Suprapubic skin (tissue), 4 donors: ENCODE results near the gene PLIN1. TPM values are rescaled to one million over a fixed set of nuclear protein-coding genes. Genes with fewer than 3 reads are reported as not detected.
A peak's percentile ranks its signal among the peaks of the same experiment; 100 is the strongest.

Experiments used
- DNase-seq, 2 donors: peaks; one replicate each; pipeline ENCODE4 v3.0.0-alpha.2; 2019; ENCODE audit warnings: low spot score in 2 of 2
- H3K27ac ChIP-seq: fragments of 200-600 bp; sonication (generic); one replicate; pipeline ENCODE4 v1.5.1; 2019
- H3K27me3 ChIP-seq: fragments of 200-600 bp; sonication (generic); one replicate; pipeline ENCODE4 v1.5.1; 2019
- H3K36me3 ChIP-seq: fragments of 200-600 bp; sonication (generic); one replicate; pipeline ENCODE4 v1.5.1; 2019
- H3K4me1 ChIP-seq: fragments of 200-600 bp; sonication (generic); one replicate; pipeline ENCODE4 v1.5.1; 2019
- H3K4me3 ChIP-seq: fragments of 200-600 bp; sonication (generic); one replicate; pipeline ENCODE4 v1.5.1; 2019; ENCODE audit warnings: mild to moderate bottlenecking
- H3K9me3 ChIP-seq: fragments of 200-600 bp; sonication (generic); one replicate; pipeline ENCODE4 v1.5.1; 2019
- CTCF ChIP-seq, 2 donors: fragments of 200-600 bp in 1 of 2; fragments of 450-650 bp in 1 of 2; sonication (generic) in 1 of 2; IDR thresholded peaks; one replicate each; pipeline ENCODE4 v1.5.1; 2016 to 2019; ENCODE audit warnings: antibody characterized with exemption in 2 of 2, mild to moderate bottlenecking in 1 of 2, moderate library complexity in 1 of 2
- EP300 ChIP-seq: sonication (generic); formaldehyde crosslinking; IDR thresholded peaks from one replicate; pipeline ENCODE4 v1.6.1; 2017; ENCODE audit warnings: antibody characterized with exemption
- POLR2A ChIP-seq, 2 donors: fragments of 450-650 bp; IDR thresholded peaks; one replicate each; pipeline ENCODE4 v1.6.1; 2017; ENCODE audit warnings: antibody characterized with exemption in 2 of 2, mild to moderate bottlenecking in 2 of 2, moderate library complexity in 2 of 2
- POLR2AphosphoS5 ChIP-seq, 3 donors: sonication (generic); formaldehyde crosslinking; IDR thresholded peaks; one replicate each; pipeline ENCODE4 v1.6.1; 2017; ENCODE audit warnings: antibody characterized with exemption in 3 of 3
- WGBS: methylation state at CpG from one replicate; pipeline ENCODE4 v1.1.5; 2018; 5-methylcytosine and 5-hydroxymethylcytosine counted together
- total RNA-seq, 4 donors: library from RNA; depleted of rRNA; stranded (reverse); fragments of >200 nt; gene quantifications; one replicate each; pipeline ENCODE4 v1.1.0, GENCODE V29; 2016

Gene PLIN1
- total RNA-seq, 4 donors from 2014 or later: 17.7 to 52.4 (median 35.9) TPM

DNA sequence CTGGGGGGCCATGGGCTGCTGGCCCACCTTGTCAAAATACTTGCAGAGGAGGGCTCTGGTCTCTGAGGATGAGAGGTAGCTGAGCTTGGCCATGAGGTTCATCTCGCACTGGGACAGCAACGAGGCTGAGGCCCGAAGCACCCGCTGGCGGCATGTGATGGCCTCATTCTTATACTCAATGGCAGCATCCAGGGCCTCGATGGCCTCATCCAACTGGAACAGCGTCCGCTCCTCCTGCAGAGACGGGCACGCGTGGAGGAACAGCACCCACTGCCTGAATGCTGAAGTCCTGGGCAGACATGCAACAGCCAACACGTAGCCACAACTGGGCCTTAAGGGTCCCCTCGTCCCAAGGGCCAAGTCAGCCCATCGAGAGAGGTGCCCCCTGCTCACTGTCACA lies 48.9 kb downstream of the PLIN1 start:
- H3K4me1 ChIP-seq: no peaks in the 10 kb centered on the region
- peak in 1 of 2 donors; percentile 60 for DNase-seq
- TF ChIP-seq CTCF (IDR thresholded peaks at IDR 0.05) (no peak), EP300 (no peak), POLR2AphosphoS5 (IDR thresholded peaks at IDR 0.05) (no peak), POLR2A (IDR thresholded peaks at IDR 0.05) (no peak)
- no peaks in the 10 kb centered on the region for H3K27me3 ChIP-seq
- 100% methylated on average over 1 of the region's 14 CpGs for WGBS
- peaks cover 61% of the 10 kb centered on the region for H3K36me3 ChIP-seq
- H3K27ac ChIP-seq: no peak overlapping the region
- no peak overlapping the region for H3K4me3 ChIP-seq
- no peaks in the 10 kb centered on the region for H3K9me3 ChIP-seq

- H3K4me1 ChIP-seq: no peaks in the 10 kb centered on the region
- peak in 1 of 2 donors; percentile 45 for DNase-seq
- H3K4me3 ChIP-seq: no peak overlapping the region
- no peaks in the 10 kb centered on the region for H3K27me3 ChIP-seq
- H3K9me3 ChIP-seq: no peaks in the 10 kb centered on the region
- no peak overlapping the region for H3K27ac ChIP-seq
- H3K36me3 ChIP-seq: peaks cover 61% of the 10 kb centered on the region
- 94% methylated on average over 5 of the region's 5 CpGs for WGBS
- no peak for TF ChIP-seq POLR2AphosphoS5 (IDR thresholded peaks at IDR 0.05)
- TF ChIP-seq CTCF (IDR thresholded peaks at IDR 0.05): no peak
- TF ChIP-seq POLR2A (IDR thresholded peaks at IDR 0.05): no peak
- TF ChIP-seq EP300: no peak
These were observed 49.3 kb downstream of the PLIN1 start for GRCh38 chr15:89629829-89630228.

DNA sequence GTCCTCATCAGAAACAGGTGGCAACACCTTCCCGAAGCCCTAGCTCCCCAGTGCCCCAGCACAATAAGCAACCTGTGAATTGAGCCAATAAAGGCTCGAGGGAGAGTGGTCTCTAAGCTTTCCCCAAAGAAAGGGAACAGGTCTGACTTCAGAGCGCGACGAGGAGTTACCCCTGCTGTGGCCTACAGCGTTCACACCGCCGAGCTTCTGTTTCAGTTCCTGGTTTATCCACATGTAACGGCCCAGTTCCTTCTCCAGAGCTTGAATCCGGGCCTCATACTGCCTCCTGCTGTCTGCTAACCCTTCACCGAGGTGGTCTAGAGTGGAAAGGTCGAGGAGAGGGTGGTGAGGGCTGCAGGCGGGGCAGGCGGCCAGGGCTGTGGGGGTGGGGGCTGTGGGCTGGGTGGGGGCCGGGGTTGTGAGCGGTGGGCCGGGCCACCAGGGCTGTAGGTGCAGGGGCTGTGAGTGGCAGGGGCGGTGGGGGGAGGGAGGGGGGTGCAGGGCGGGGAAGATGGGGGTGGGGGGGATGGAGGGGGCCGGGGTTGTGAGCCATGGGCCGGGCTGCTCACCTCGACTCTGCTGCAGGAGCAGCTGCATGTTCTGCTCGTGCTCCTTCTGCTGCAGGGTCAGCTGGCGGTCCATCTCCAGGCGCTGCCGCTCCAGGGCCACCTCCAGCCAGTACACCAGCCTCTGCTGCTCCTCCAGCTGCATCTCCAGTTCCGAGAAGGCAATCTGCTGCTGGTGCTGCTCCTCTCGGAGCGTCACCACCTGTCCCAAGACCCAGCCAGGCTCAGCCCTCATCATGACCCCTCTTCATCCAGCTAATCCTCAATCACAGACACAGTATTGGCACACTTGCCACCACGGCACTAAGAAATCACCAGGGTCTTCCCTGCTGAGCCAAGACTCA lies 50.1 kb downstream of the PLIN1 start:
- Histone ChIP-seq H3K4me3 (no peak overlapping the region), H3K27me3 (no peaks in the 10 kb centered on the region), H3K4me1 (no peaks in the 10 kb centered on the region), H3K36me3 (peaks cover 61% of the 10 kb centered on the region), H3K9me3 (no peaks in the 10 kb centered on the region), H3K27ac (no peak overlapping the region)
- peak in 1 of 2 donors; percentile 59 for DNase-seq
- WGBS: 92% methylated on average over 20 of the region's 30 CpGs
- TF ChIP-seq POLR2AphosphoS5 (IDR thresholded peaks at IDR 0.05) (no peak), EP300 (no peak), POLR2A (IDR thresholded peaks at IDR 0.05) (no peak), CTCF (IDR thresholded peaks at IDR 0.05) (no peak)

DNA sequence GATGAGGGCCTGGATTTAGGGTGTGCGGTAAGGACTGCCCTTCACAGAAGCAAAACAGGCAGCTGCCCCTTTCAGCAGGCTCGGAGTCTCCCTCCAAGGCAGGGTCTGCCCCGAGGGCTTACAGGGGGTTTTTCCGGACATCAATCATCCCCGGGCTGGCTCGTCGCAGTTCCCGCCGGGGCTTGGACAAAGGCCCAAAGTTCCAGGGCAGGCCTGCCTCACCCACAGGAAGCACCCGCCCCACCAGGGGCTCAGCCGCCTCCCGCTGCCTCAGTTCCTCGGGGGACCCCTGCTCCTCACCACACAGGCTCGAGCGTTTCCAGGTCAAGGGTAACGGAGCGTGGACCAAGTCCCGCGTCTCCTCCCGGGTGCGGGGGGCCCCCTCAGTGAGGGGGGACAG lies 50.9 kb downstream of the PLIN1 start:
- Histone ChIP-seq H3K27me3 (no peaks in the 10 kb centered on the region), H3K4me3 (no peak overlapping the region), H3K27ac (no peak overlapping the region), H3K9me3 (no peaks in the 10 kb centered on the region), H3K36me3 (peaks cover 57% of the 10 kb centered on the region), H3K4me1 (no peaks in the 10 kb centered on the region)
- WGBS: 90% methylated on average over 1 of the region's 21 CpGs
- TF ChIP-seq POLR2A (IDR thresholded peaks at IDR 0.05) (no peak), CTCF (IDR thresholded peaks at IDR 0.05) (no peak), POLR2AphosphoS5 (IDR thresholded peaks at IDR 0.05) (no peak), EP300 (no peak)
- peak in 1 of 2 donors; percentile 75 for DNase-seq

DNA sequence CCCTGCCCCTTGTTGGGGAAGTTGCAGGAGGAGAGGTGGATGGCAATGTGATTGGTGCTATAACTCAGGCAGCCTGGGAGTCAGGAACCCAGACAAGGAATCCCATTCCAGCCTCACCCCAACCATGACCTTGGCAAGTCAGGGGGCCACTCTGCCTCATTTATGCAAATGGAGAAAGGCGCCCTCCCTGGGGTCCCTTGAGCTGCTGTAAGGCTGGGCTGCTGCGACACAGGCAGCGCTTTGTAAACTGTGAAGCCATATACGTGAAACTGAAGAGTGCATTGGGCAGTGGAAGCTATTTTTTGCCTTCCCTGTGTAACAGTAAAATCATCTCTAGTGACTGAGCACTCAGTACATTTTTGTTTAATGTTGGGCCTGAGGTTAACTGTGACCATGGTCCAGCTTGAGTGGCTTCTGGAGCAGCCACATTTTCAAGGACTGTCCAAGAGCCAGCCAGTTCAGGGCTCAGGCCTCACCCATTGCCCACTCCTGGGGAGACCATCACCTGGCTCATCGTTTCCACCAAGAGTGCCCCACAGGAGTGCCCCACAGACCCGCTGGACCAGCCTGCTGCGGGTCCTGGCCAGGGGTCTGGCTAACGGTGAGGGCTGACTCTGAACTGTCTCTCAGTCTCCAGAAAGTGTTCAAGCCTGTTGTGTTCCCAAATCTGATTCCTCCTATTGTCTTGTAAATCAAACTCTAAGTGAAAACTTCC lies 51.8 kb downstream of the PLIN1 start:
- H3K4me1 ChIP-seq: no peaks in the 10 kb centered on the region
- H3K27me3 ChIP-seq: no peaks in the 10 kb centered on the region
- TF ChIP-seq CTCF (IDR thresholded peaks at IDR 0.05): no peak
- no peak for TF ChIP-seq POLR2AphosphoS5 (IDR thresholded peaks at IDR 0.05)
- TF ChIP-seq EP300: no peak
- TF ChIP-seq POLR2A (IDR thresholded peaks at IDR 0.05): no peak
- H3K36me3 ChIP-seq: peaks cover 48% of the 10 kb centered on the region
- H3K27ac ChIP-seq: no peak overlapping the region
- no peak for DNase-seq
- no peaks in the 10 kb centered on the region for H3K9me3 ChIP-seq
- no peak overlapping the region for H3K4me3 ChIP-seq
- 90% methylated on average over 7 of the region's 8 CpGs for WGBS
